ENCODE data around the gene APCDD1. TPM values are rescaled to one million over a fixed set of nuclear protein-coding genes. Genes with fewer than 3 reads are reported as not detected.
"Not testable (repeated sequence)": the region's sequence is repeated elsewhere in the genome, so short reads cannot be mapped to it uniquely, and the experiment has no call there.

APCDD1 gene
- total RNA-seq, 2 experiments from 2014 or later = not detected

- Mint-ChIP-seq H3K27me3 (peaks cover 6% of the 10 kb centered on the region), H3K9me3 (no peaks in the 10 kb centered on the region), H3K36me3 (no peaks in the 10 kb centered on the region), H3K4me3 (peak overlapping the region; percentile 98), H3K27ac (no peak overlapping the region), H3K4me1 (peaks cover 22% of the 10 kb centered on the region)
- DNase-seq = no peak
- no peak for ATAC-seq (ENCODE audit: low read depth)
- POLR2A ChIA-PET = interaction anchor here (1.4 kb wide), 1 partner anchor 10 kb away, joined by 3 read pairs; no protein-coding TSS in a partner anchor
Observed at GRCh38 chr18:10524507-10525370, 70.3 kb downstream of the APCDD1 start.

DNA sequence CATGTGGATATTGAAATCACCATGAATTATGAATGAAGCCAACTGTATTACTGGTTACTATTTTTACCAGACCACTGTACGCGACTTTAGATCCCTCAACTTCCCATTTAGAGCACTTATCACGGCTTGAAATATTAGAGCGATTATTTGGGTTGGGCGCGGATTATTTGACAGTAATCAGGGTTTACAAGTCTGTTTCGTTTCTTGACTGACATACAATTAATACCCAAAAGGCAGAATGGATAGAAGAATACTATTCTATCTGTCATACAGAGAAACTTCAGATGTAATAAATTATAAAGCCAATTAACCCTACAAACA is 70.9 kb downstream of the APCDD1 start:
- peak overlapping the region; percentile 19 for H3K27ac Mint-ChIP-seq
- no peak for DNase-seq
- H3K27me3 Mint-ChIP-seq = peaks cover 4% of the 10 kb centered on the region
- no peak for ATAC-seq (ENCODE audit: low read depth)
- peaks cover 26% of the 10 kb centered on the region for H3K4me1 Mint-ChIP-seq
- peak overlapping the region; percentile 98 for H3K4me3 Mint-ChIP-seq
- H3K36me3 Mint-ChIP-seq = peaks cover 3% of the 10 kb centered on the region
- POLR2A ChIA-PET = interaction anchor here (0.7 to 1.4 kb wide), 3 partner anchors 10 to 610 kb away, joined by 3 to 4 read pairs (median 3); no protein-coding TSS in a partner anchor
- H3K9me3 Mint-ChIP-seq = no peaks in the 10 kb centered on the region

DNA sequence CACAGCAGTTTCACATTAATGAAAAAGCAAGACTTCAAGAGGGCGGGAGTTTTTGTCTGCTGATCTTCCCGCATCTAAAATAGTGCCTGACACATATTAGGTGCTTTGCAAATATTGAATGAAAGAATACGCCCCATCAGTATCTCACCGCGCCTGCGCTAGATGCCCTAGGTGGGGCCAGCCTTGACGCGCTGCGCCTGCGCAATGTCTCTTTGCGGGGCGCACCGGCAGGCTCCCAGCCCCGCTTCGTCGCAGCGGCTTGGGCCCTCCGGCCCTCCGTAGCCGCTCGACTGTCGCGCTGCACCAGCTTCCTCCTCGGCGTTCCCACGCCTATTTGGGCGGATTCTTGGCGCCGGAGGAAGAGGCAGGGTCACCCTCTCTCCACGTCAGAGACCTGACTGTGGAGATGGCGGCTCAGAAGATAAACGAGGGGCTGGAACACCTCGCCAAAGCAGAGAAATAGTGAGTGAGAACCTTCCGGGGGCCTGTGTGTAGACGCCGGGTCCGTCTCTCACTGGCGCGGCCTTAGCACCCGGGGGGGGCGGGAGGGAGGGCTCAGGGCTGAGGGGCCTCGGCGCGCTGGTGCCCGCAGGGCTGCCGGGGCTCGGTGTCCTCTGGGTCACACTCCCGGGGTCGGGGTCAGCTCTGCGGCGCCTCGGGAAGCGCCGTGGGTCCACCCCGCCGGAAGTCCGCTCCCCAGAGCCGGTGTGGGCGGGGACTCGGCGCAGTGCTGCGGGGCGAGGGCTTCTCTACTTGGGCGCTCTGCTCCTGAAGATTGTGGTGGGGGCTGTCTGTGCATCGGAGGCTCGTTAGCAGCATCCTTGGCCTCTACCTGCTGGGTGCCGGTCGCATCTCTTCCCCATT is 71.5 kb downstream of the APCDD1 start, which contains the start of gene NAPG:
Gene NAPG, plus strand, starts transcription at position 331 of the 864 bp plus-strand sequence. Its CDS starts 76 bp downstream, at position 407.
- POLR2A ChIA-PET = interaction anchor here (0.7 to 1.4 kb wide), 3 partner anchors 9 to 611 kb away, joined by 3 to 4 read pairs (median 3); no protein-coding TSS in a partner anchor
- Mint-ChIP-seq H3K9me3 (no peaks in the 10 kb centered on the region), H3K4me3 (peak within 1 kb of the TSS; percentile 98), H3K4me1 (peaks cover 32% of the 10 kb centered on the region), H3K27me3 (peaks cover 4% of the 10 kb centered on the region), H3K36me3 (peaks cover 4% of the 10 kb centered on the region), H3K27ac (peak within 1 kb of the TSS; percentile 96)
- ATAC-seq (ENCODE audit: low read depth) (peak; percentile 96), DNase-seq (peak; percentile 94)

GRCh38 chr18:10526561-10526949 is 72.1 kb downstream of the APCDD1 start:
- Mint-ChIP-seq H3K27ac (peak overlapping the region; percentile 90), H3K36me3 (peaks cover 4% of the 10 kb centered on the region), H3K9me3 (no peaks in the 10 kb centered on the region), H3K27me3 (peaks cover 3% of the 10 kb centered on the region), H3K4me1 (peaks cover 32% of the 10 kb centered on the region), H3K4me3 (peak overlapping the region; percentile 93)
- POLR2A ChIA-PET = no interaction called here
- DNase-seq (no peak), ATAC-seq (ENCODE audit: low read depth) (no peak)

DNA sequence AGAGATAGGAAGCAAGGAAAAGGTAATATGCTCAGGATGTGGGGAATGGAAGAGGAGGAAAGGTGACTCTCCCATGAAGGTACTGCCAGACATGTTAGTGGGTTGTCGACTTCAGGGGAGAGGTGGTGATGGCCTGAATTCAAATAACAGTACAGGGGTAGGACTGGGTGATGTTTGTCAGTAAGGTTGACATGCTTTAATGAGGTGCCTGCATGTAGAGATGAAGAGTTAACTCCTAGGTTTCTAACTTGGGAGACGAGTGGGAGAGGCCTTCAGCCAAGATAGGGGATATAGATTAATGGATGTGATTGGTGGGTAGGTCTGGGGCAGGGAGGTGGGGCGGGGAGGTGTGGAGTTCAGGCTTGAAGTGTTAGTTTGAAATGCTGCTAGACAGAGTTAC is 74.0 kb downstream of the APCDD1 start:
- ATAC-seq (ENCODE audit: low read depth) = no peak
- no peak for DNase-seq
- Mint-ChIP-seq H3K27ac (no peak overlapping the region), H3K4me3 (peak overlapping the region; percentile 14), H3K36me3 (peaks cover 6% of the 10 kb centered on the region), H3K27me3 (no peaks in the 10 kb centered on the region), H3K4me1 (peaks cover 34% of the 10 kb centered on the region), H3K9me3 (no peaks in the 10 kb centered on the region)
- POLR2A ChIA-PET = no interaction called here

DNA sequence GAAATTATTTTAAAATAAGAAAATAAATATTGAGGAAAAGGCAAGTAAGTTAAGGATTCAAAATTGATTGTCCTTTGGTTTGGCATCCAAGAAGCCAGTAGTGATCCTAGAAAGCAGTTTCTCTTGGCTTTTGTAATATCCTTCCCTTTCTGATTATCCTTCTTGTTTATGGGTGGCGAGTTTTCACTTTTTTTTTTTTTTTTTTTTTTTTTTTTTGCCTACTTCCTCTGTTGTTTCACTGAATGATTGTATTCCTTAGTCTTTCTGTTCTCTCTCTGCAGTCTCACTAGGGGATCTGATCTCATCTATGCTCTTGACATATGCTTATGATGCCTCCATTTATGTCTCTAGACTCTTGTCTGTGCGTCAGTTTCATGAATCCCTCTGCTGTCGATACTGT is 75.6 kb downstream of the APCDD1 start:
- POLR2A ChIA-PET = no interaction called here
- Mint-ChIP-seq H3K36me3 (peaks cover 10% of the 10 kb centered on the region), H3K4me3 (no peak overlapping the region), H3K9me3 (no peaks in the 10 kb centered on the region), H3K4me1 (peaks cover 30% of the 10 kb centered on the region), H3K27me3 (no peaks in the 10 kb centered on the region), H3K27ac (peak overlapping the region; percentile 75)
- ATAC-seq (ENCODE audit: low read depth) = no peak
- no peak for DNase-seq

DNA sequence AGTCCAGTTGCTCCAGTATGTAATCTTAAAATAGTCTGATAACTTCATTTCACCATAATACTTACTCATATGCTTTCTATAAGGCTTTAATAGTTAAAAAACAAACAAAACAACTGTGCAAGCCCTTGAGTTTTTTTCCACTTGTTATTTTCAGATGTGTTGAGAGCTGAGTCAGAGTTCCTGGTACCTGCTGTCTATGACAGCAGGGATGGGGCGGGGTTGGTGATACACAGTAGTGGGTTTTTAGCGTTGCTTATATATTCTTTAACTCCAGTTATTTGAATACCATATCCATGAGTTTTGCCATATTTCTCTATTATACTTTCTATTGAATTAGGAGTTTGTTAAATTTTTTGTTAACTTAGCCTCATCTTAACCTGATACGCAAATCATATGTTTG is 76.4 kb downstream of the APCDD1 start:
- POLR2A ChIA-PET = no interaction called here
- Mint-ChIP-seq H3K27ac (no peak overlapping the region), H3K4me3 (no peak overlapping the region), H3K36me3 (peaks cover 12% of the 10 kb centered on the region), H3K9me3 (no peaks in the 10 kb centered on the region), H3K27me3 (no peaks in the 10 kb centered on the region), H3K4me1 (peaks cover 29% of the 10 kb centered on the region)
- no peak for ATAC-seq (ENCODE audit: low read depth)
- DNase-seq = no peak

GRCh38 chr18:10533111-10533510 is 78.7 kb downstream of the APCDD1 start:
- POLR2A ChIA-PET = no interaction called here
- H3K4me3 Mint-ChIP-seq = no peak overlapping the region
- H3K27me3 Mint-ChIP-seq = no peaks in the 10 kb centered on the region

DNA sequence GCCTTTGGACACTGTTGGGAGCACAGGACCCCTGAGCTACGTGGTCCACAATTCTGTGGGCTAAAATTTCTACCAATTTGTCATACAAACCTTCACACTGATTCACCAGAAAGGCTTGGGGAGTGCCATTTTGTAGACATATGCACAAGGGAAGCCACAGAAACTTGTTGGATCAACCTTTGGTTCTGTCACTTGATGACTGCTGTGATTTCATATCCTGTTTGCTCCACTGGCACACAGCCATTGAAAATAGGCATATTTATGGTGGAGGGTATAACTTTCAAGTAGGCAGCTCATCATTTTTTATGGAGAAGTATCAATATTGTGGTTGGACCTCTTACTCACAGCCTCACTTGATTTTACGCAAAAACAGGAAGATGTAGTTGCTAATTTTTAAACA is 81.8 kb downstream of the APCDD1 start:
- ATAC-seq (ENCODE audit: low read depth) = no peak
- POLR2A ChIA-PET = no interaction called here
- Mint-ChIP-seq H3K4me3 (no peak overlapping the region), H3K9me3 (no peaks in the 10 kb centered on the region), H3K27ac (no peak overlapping the region), H3K4me1 (peaks cover 4% of the 10 kb centered on the region), H3K36me3 (peaks cover 19% of the 10 kb centered on the region), H3K27me3 (no peaks in the 10 kb centered on the region)
- no peak for DNase-seq

More at GRCh38 chr18:10533111-10533510, 78.7 kb downstream of the APCDD1 start:
- Mint-ChIP-seq H3K36me3 (peaks cover 14% of the 10 kb centered on the region), H3K27ac (no peak overlapping the region), H3K9me3 (no peaks in the 10 kb centered on the region), H3K4me1 (peaks cover 22% of the 10 kb centered on the region)
- ATAC-seq (ENCODE audit: low read depth) (no peak), DNase-seq (no peak)

DNA sequence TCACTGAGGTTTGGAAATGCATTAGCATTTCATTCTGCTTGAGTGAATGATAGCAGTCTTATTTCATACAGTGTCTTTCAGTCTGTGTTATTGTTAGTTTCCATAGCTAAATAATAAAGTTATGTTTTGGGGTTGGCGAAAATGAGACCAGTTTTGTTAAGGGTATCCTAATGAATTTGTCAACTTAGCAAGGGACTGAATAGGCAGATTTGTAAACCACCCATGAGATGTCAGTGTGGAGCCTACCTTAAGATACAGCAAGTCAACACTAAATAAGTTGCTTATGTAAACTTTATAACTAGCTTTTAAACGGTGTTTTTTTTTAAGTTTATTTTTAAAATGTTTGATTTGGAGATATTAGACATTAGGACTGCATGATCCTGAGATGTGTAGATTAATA is 83.3 kb downstream of the APCDD1 start:
- ATAC-seq (ENCODE audit: low read depth) (no peak), DNase-seq (no peak)
- Mint-ChIP-seq H3K27me3 (no peaks in the 10 kb centered on the region), H3K9me3 (no peaks in the 10 kb centered on the region), H3K27ac (no peak overlapping the region), H3K4me3 (no peak overlapping the region), H3K36me3 (peaks cover 26% of the 10 kb centered on the region), H3K4me1 (peaks cover 2% of the 10 kb centered on the region)
- POLR2A ChIA-PET = no interaction called here

DNA sequence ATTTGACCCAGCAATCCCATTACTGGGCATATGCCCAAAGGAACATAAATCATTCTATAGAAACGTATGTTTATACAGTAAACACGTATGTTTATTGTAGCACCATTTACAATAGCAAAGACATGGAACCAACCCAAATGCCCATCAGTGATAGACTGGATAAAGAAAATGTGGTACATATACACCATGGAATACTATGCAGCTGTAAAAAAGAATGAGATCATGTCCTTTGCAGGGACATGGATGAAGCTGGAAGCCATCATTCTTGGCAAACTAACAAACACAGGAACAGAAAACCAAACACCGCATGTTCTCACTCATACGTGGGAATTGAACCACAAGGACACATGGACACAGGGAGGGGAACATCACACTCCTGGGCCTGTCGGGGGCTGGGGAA is 84.7 kb downstream of the APCDD1 start:
- DNase-seq; H3K4me1 Mint-ChIP-seq; H3K4me3 Mint-ChIP-seq; H3K9me3 Mint-ChIP-seq; H3K27me3 Mint-ChIP-seq; ATAC-seq (ENCODE audit: low read depth); POLR2A ChIA-PET; H3K27ac Mint-ChIP-seq: not testable (repeated sequence)
- H3K36me3 Mint-ChIP-seq = peaks cover 29% of the 10 kb centered on the region

Measured in activated naive CD8-positive, alpha-beta T cell treated with anti-CD3 and anti-CD28 coated beads, Interleukin-2, amount 10 ng/mL, durations not matched to agents 7 days and 5 days (primary cell).